H1 (cell line): ENCODE results near the gene TEX28. TPM values are rescaled to one million over a fixed set of nuclear protein-coding genes. Genes with fewer than 3 reads are reported as not detected.

Experiments
- NANOG ChIP-seq: IDR thresholded peaks from 2 replicates; pipeline ENCODE4 v1.6.1; 2011; ENCODE audit warnings: low read length, low read depth, mild to moderate bottlenecking, inconsistent platforms; ENCODE audit not compliant: insufficient read depth, poor library complexity, severe bottlenecking
- polyA plus RNA-seq, 7 experiments: library from polyadenylated mRNA; depleted of rRNA in 3 of 7; stranded (reverse) in 5 of 7; unstranded in 2 of 7; fragments of >200 nt in 5 of 7; fragments of 200-250 nt in 2 of 7; gene quantifications; 1 replicate in 5 of 7; 2 replicates in 1 of 7; 4 replicates in 1 of 7; pipeline versions ENCODE4 v1.2.1 to v1.2.3, GENCODE V29; 2011 to 2013; ENCODE audit warnings: missing spikeins in 2 of 7, mixed read lengths in 2 of 7
- total RNA-seq: library from RNA; stranded (reverse); fragmentation: NEBNext Ultra II Directional; extraction: Animal tissue kit (Norgen Biotek cat#: 25700); gene quantifications from 2 replicates; pipeline ENCODE4 v1.2.1, GENCODE V29; 2021

The TEX28 gene
- total and polyA plus RNA-seq, 2 of the 8 experiments (the other 6 are each of a cell fraction or from before 2014, with no cell fraction given): not detected

DNA sequence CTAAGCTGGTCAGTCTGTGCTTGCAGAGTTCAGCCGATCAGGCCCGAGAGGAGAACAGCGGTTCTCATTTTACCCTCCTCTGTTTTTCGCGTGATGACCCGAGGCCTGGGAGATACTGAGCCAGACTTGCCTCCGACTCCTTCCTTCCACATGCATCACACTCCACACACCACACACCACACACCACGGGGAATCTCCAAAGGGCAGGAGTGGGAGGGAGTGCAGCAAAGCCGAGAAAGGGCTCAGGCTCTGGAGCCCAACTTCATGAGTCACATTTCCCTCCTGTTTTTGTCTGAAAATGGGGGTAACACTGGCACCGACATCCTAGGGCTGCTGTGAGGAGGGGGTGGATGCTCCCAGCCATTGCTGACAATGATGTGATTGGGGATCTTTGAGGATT is 39.6 kb upstream of the TEX28 start (continued):
- TF ChIP-seq NANOG: no peak
